ENCODE results near the gene CARD9. TPM values are rescaled to one million over a fixed set of nuclear protein-coding genes. Genes with fewer than 3 reads are reported as not detected.
A peak's percentile ranks its signal among the peaks of the same experiment; 100 is the strongest.

CARD9 gene
- total RNA-seq, 2 donors from 2014 or later, result 1.3 to 1.7 TPM

DNA sequence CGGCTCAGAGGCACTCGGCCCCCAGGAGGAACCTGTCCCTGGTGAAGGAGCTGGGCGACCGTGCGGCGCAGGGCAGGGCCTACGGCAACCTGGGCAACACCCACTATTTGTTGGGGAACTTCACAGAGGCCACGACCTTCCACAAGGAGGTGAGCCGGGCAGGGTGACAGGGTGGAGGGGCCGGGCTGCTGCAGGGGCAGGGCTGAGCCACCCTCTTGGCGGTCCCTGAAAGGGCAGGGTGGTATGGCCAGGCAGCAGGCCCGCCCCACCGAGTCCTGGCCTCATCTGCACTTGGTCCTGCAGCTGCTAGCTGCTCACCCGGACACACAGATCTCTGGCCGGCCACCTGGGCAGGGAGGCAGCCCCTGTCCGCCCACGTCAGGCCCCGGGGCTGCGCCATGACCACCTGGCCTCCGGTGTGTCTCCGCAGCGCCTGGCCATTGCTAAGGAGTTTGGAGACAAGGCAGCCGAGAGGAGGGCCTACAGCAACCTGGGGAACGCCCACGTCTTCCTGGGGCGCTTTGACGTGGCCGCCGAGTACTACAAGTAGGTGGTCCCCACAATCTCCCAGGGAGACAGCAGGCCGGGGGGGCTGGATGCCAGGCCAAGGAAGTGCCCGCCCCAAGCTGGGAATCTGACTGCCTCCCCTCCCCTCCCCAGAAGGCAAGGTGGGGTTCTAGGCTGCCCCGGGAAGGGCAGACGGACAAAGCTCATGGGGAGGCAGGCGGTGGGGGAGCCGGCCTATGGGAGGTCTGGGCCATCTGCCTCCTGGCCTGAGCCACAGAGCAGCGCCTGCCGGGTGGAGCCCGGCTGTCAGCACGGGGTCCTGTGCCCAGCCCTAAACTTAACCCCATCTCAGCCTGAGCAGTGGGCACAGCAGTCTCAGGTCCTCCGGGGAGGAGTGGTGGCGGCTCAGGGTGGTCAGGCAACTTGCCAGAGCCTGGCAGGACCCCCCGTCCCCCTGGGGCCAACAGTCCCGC is 35.8 kb downstream of the CARD9 start:
- no peaks in the 10 kb centered on the region for H3K36me3 Mint-ChIP-seq
- no peak overlapping the region for H3K27ac Mint-ChIP-seq
- no peak for DNase-seq (ENCODE audit: low spot score in 2 of 2)
- no peaks in the 10 kb centered on the region for H3K9me3 Mint-ChIP-seq
- no peak for ATAC-seq

GRCh38 chr9:136336881-136337280 is 36.6 kb downstream of the CARD9 start:
- DNase-seq (ENCODE audit: low spot score in 2 of 2), result no peak
- no peak overlapping the region for H3K27ac Mint-ChIP-seq
- H3K9me3 Mint-ChIP-seq, result no peaks in the 10 kb centered on the region
- H3K36me3 Mint-ChIP-seq, result no peaks in the 10 kb centered on the region
- no peak for ATAC-seq

- H3K36me3 Mint-ChIP-seq, result no peaks in the 10 kb centered on the region
Observed at GRCh38 chr9:136336156-136336870, 37.2 kb downstream of the CARD9 start.

DNA sequence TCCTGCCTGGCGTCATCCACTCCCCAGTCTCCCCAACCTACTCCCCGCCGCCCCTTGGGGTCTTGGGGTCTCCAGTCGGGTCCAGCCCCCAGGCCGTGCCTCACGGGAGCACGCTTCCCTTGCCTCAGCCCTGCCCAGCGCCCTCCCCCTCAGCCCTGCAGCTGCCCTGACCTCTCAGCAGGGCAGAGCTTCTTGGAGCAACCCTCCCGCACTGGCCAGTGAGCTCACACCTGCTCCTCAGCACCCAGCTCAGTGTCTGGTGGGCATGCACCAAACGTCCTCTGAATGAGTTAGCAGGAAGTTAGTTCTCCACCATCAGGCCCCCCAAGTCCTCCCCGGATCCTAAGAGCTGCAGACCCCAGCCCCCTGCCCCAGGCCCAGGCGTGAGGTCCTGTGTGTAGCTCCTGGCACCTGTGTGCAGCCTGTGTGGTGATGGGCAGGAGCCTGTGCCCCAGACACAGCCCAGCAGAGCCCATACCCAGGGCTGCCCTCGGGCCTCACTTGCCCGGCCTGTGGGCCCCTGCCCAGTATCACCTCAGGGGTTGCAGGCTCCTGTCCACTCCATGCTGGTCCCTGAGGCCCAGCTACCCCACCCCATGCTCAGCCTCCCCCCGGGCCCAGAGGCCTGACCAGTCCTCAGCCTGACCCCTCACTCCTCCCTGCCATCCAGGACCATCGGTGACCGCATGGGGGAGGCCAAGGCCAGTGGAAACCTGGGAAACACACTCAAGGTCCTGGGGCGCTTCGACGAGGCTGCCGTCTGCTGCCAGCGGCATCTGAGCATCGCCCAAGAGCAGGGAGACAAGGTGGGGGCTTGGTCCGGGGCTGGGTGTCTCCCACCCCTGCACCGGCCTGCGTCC is 37.9 kb downstream of the CARD9 start:
- no peak for DNase-seq (ENCODE audit: low spot score in 2 of 2)
- Mint-ChIP-seq H3K27ac (no peak overlapping the region), H3K9me3 (no peaks in the 10 kb centered on the region), H3K36me3 (no peaks in the 10 kb centered on the region)
- no peak for ATAC-seq

More at GRCh38 chr9:136336156-136336870, 37.2 kb downstream of the CARD9 start:
- no peak for ATAC-seq
- Mint-ChIP-seq H3K9me3 (no peaks in the 10 kb centered on the region), H3K27ac (no peak overlapping the region)
- no peak for DNase-seq (ENCODE audit: low spot score in 2 of 2)

- H3K36me3 Mint-ChIP-seq, result no peaks in the 10 kb centered on the region
- DNase-seq (ENCODE audit: low spot score in 2 of 2) (no peak), ATAC-seq (no peak)
- H3K9me3 Mint-ChIP-seq, result no peaks in the 10 kb centered on the region
- H3K27ac Mint-ChIP-seq, result no peak overlapping the region
Observed at GRCh38 chr9:136334541-136334940, 38.9 kb downstream of the CARD9 start.

- H3K36me3 Mint-ChIP-seq, result no peaks in the 10 kb centered on the region
- ATAC-seq (no peak), DNase-seq (ENCODE audit: low spot score in 2 of 2) (no peak)
- no peak overlapping the region for H3K27ac Mint-ChIP-seq
- H3K9me3 Mint-ChIP-seq, result no peaks in the 10 kb centered on the region
Observed at GRCh38 chr9:136333486-136333885, 40.0 kb downstream of the CARD9 start.

- Mint-ChIP-seq H3K27ac (no peak overlapping the region), H3K36me3 (no peaks in the 10 kb centered on the region), H3K9me3 (no peaks in the 10 kb centered on the region)
- no peak for ATAC-seq
- DNase-seq (ENCODE audit: low spot score in 2 of 2), result no peak
Observed at GRCh38 chr9:136333045-136333444, 40.4 kb downstream of the CARD9 start.

GRCh38 chr9:136332482-136332983 is 40.9 kb downstream of the CARD9 start:
- H3K9me3 Mint-ChIP-seq, result no peaks in the 10 kb centered on the region
- DNase-seq (ENCODE audit: low spot score in 2 of 2) (no peak), ATAC-seq (no peak)
- no peaks in the 10 kb centered on the region for H3K36me3 Mint-ChIP-seq
- H3K27ac Mint-ChIP-seq, result peak overlapping the region in 1 of 2 donors; percentile 4

DNA sequence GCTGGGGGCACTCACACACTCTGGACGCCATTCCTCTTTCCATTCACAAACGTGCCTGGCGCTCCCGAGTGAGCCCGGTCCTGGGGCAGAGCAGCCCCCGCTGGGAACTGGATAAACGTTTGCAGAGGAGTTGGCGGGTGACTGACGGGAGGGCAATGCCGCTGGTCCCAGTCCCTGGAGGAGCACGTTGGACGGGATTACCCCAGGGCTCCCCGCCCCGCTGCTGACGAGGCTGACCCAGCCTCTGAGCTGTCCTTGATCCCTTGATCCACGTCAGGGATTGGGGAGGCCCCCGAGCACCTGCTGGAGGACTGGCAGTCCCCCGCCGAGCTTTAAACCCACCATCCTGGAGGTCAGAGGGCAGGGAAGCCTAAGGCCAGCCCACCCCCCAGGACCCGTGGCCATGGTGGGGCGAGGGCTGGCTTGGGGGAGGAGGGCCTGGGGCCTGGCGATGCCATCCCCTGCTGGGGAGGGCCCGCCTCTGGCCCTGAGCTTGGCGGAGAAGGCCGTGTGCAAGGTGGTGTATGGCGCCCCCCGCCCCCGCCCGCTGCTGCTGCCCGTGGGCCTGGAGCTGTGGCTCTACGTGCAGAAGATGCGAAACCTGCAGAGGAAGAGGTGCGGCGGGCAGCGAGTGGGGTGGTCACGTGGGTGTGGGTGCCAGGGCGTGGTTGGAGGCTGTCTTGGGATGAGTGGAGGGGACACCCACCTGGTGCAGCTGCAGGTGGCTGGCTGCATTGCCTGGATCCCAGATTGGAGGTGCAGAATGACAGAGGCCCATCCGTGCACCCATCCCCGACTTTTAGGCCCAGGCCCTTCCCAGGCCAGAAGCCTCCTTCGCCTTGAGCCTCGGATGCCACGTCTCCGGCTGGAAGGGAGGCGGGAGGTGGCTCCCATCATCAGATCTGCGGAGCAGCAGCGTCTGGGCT is 41.6 kb downstream of the CARD9 start:
- no peak for ATAC-seq
- H3K36me3 Mint-ChIP-seq, result no peaks in the 10 kb centered on the region

DNA sequence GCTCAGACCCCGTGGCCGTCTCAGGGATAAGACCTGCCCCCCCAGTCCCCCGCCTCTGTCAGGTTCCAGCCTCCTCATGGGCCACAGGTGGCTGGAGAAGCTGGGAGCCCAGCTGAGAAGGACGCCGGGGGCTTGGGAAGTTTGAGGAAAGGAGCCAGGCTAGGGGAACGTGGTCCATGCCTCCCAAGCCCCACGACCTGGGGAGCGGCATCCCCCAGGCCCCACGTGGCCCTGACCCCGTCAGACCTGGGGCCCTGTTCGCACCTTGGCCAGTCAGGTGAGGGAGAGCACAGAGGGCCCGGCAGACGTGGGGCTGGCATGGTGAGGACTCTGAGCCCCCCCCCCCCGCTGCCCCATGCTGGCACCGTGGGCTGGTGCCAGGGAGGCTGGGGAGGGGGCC is 42.4 kb downstream of the CARD9 start:
- no peak overlapping the region for H3K27ac Mint-ChIP-seq
- no peaks in the 10 kb centered on the region for H3K9me3 Mint-ChIP-seq
- ATAC-seq (no peak), DNase-seq (ENCODE audit: low spot score in 2 of 2) (no peak)
- H3K36me3 Mint-ChIP-seq, result no peaks in the 10 kb centered on the region

More for the DNA sequence above, 41.6 kb downstream of the CARD9 start:
- H3K27ac Mint-ChIP-seq, result peak overlapping the region in 1 of 2 donors; percentile 81
- DNase-seq (ENCODE audit: low spot score in 2 of 2), result no peak
- no peaks in the 10 kb centered on the region for H3K9me3 Mint-ChIP-seq

GRCh38 chr9:136330406-136330990 is 43.0 kb downstream of the CARD9 start:
- ATAC-seq, result no peak
- Mint-ChIP-seq H3K27ac (no peak overlapping the region), H3K9me3 (no peaks in the 10 kb centered on the region)

DNA sequence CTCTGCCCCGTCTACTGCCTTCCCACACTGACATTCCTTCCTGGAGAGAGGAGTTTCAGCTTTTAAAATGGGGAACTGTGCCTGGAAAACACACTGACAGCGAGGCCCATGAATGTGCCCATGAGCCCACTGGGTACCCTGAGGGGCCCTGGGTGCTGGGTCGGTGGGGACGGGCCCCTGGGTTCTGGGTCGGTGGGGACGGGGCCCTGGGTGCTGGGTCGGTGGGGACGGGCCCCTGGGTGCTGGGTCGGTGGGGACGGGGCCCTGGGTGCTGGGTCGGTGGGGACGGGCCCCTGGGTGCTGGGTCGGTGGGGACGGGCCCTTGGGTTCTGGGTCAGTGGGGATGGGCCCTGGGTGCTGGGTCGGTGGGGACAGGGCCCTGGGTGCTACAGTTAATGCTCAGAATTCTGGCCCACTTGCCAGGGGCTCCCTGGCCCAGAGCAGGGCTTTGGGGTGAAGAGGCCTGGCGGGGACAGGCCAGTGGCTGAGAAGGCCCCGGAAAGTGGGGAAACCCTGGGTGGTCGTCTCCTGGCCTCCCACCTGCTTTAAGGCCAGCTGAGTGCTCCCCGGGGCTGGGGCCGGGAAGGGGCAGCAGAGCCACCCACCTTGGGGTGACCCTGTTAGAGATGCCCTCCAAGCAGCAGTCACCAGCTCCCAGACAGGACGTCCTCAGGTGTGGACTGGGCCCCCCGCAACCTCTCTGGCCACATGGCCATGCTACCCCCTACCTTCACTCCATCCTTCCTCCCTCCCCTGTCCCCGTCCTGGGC is 43.6 kb downstream of the CARD9 start:
- no peak for ATAC-seq
- H3K9me3 Mint-ChIP-seq, result no peaks in the 10 kb centered on the region
- no peaks in the 10 kb centered on the region for H3K36me3 Mint-ChIP-seq
- no peak overlapping the region for H3K27ac Mint-ChIP-seq
- no peak for DNase-seq (ENCODE audit: low spot score in 2 of 2)

More at GRCh38 chr9:136330406-136330990, 43.0 kb downstream of the CARD9 start:
- no peaks in the 10 kb centered on the region for H3K36me3 Mint-ChIP-seq
- DNase-seq (ENCODE audit: low spot score in 2 of 2), result no peak

GRCh38 chr9:136329211-136329627 is 44.2 kb downstream of the CARD9 start:
- DNase-seq (ENCODE audit: low spot score in 2 of 2) (no peak), ATAC-seq (no peak)
- no peaks in the 10 kb centered on the region for H3K36me3 Mint-ChIP-seq
- H3K9me3 Mint-ChIP-seq, result no peaks in the 10 kb centered on the region
- no peak overlapping the region for H3K27ac Mint-ChIP-seq

DNA sequence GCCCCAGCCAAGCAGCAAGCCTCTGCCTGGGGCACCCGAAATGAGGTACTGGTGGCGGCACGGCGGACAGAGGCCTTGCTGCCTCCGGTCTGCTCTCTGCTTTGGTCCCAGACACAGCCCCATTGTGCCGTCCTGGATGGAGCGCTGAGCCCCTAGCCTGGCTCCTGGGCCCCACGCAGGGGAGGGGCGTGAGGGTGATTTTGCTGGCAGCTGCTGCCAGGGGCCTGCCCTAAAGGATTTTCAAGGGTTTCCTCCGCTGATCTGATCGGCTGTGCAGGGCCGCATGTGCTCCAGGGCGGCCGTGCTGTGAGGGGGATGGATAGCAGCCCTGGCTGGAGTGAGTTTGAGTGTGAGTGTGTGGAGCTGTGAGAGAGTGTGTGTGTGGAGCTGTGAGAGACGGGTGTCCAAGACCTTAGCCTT is 44.8 kb downstream of the CARD9 start:
- Mint-ChIP-seq H3K9me3 (no peaks in the 10 kb centered on the region), H3K27ac (peak overlapping the region; percentile 40 to 89), H3K36me3 (no peaks in the 10 kb centered on the region)
- ATAC-seq (no peak), DNase-seq (ENCODE audit: low spot score in 2 of 2) (no peak)

All from activated naive CD4-positive, alpha-beta T cell treated with anti-CD3 and anti-CD28 coated beads, Interleukin-2, amount 50 U/mL, for 72 hours (primary cell).